TTC549 (cell line): Measurements from ENCODE around the gene CEP120.
"Not testable (repeated sequence)": the region's sequence is repeated elsewhere in the genome, so short reads cannot be mapped to it uniquely, and the experiment has no call there.

Experiments used
- FAIRE-seq: peaks from 2 replicates; lab custom pipeline; 2012; peaks lifted over from hg19 to GRCh38; lab: Jason Lieb, UNC

Gene CEP120

GRCh38 chr5:123382252-123382651 is 41.0 kb downstream of the CEP120 start:
- no peak for FAIRE-seq

- FAIRE-seq, result no peak
Measured at GRCh38 chr5:123371575-123372179, 51.5 kb downstream of the CEP120 start.

- no peak for FAIRE-seq
Measured at GRCh38 chr5:123369371-123369968, 53.7 kb downstream of the CEP120 start.

- peak; percentile 86 for FAIRE-seq
Measured at GRCh38 chr5:123367739-123368138, 55.5 kb downstream of the CEP120 start.

- FAIRE-seq, result no peak
Measured at GRCh38 chr5:123365156-123365555, 58.0 kb downstream of the CEP120 start.

- FAIRE-seq, result no peak
Measured at GRCh38 chr5:123364441-123365155, 58.6 kb downstream of the CEP120 start.

GRCh38 chr5:123360910-123361309 is 62.3 kb downstream of the CEP120 start:
- no peak for FAIRE-seq

GRCh38 chr5:123360201-123360571 is 63.0 kb downstream of the CEP120 start:
- no peak for FAIRE-seq

GRCh38 chr5:123359454-123360200 is 63.6 kb downstream of the CEP120 start:
- no peak for FAIRE-seq

- FAIRE-seq, result no peak
Measured at GRCh38 chr5:123358751-123359150, 64.5 kb downstream of the CEP120 start.

- no peak for FAIRE-seq
Measured at GRCh38 chr5:123358304-123358703, 64.9 kb downstream of the CEP120 start.

- FAIRE-seq, result no peak
Measured at GRCh38 chr5:123351820-123352219, 71.4 kb downstream of the CEP120 start.

GRCh38 chr5:123351240-123351639 is 72.0 kb downstream of the CEP120 start:
- FAIRE-seq, result no peak

GRCh38 chr5:123350742-123351141 is 72.5 kb downstream of the CEP120 start:
- FAIRE-seq, result no peak

GRCh38 chr5:123344816-123345426 is 78.3 kb downstream of the CEP120 start:
- FAIRE-seq, result peak; percentile 83

GRCh38 chr5:123340928-123341327 is 82.3 kb downstream of the CEP120 start:
- no peak for FAIRE-seq

- not testable (repeated sequence) for FAIRE-seq
Measured at GRCh38 chr5:123308377-123308776, 114.8 kb downstream of the CEP120 start.

- FAIRE-seq, result no peak
Measured at GRCh38 chr5:123305751-123306150, 117.5 kb downstream of the CEP120 start.

GRCh38 chr5:123304777-123305316 is 118.4 kb downstream of the CEP120 start:
- no peak for FAIRE-seq

- FAIRE-seq, result no peak
Measured at GRCh38 chr5:123303802-123304201, 119.4 kb downstream of the CEP120 start.

GRCh38 chr5:123300266-123300665 is 122.9 kb downstream of the CEP120 start:
- no peak for FAIRE-seq

- FAIRE-seq, result no peak
Measured at GRCh38 chr5:123299136-123299535, 124.1 kb downstream of the CEP120 start.
